Erythroblast (primary cell): ENCODE measurements around the gene SSNA1.

ENCODE experiments used
- DNase-seq, 2 experiments: peaks; one replicate each; lab custom pipeline; 2025; lab: John Stamatoyannopoulos, UW
- GATA1 ChIP-seq: IDR thresholded peaks from 2 replicates; pipeline ENCODE4 v1.6.1; 2011; ENCODE audit warnings: low read depth, mild to moderate bottlenecking, control low read depth, low read length, moderate library complexity
- POLR2A ChIP-seq: IDR thresholded peaks from 2 replicates; pipeline ENCODE4 v1.6.1; 2011; ENCODE audit warnings: mild to moderate bottlenecking, low read length

SSNA1 gene

DNA sequence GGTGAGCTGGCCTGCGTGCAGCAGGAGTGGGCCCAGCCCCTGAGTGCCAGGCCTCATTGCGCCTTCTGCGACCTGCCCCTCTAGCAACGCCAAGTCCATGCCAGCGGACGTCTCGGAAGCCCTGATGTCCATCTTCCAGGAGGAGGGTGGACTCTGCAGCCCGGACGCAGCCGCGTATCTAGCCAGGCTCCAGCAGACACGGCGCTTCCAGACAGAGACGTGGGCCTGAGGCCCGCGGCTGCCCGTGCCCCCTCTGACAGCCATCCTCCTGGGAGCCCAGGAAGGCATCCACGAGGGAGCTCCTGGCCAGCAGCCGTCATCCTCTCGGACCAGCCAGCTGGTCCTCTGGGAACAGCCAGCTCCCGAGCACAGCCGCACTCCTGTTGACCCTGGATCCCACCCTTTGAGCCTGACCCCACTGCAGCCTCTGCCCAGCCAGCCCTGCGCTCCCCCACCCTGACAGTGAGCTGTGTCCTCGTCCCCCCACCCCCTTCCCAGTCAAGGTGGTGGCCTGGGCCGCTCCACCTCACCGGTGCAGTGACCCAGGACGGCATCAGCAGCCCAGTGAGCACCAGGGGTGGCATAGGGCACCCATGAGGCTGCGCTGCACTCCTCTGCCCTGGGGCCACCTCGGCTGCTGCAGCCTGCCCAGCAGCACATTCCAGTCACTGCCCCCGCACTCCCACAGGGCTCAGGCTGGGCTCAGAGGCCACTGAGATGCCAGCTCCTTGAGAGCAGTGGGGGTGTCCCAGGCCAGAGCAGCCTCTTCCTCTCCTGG lies 27.9 kb downstream of the SSNA1 start:
- no peak for DNase-seq
- no peak for TF ChIP-seq GATA1
- TF ChIP-seq POLR2A: no peak

GRCh38 chr9:137217276-137218211 lies 29.1 kb downstream of the SSNA1 start:
- no peak for TF ChIP-seq GATA1
- TF ChIP-seq POLR2A: no peak
- DNase-seq: no peak

DNA sequence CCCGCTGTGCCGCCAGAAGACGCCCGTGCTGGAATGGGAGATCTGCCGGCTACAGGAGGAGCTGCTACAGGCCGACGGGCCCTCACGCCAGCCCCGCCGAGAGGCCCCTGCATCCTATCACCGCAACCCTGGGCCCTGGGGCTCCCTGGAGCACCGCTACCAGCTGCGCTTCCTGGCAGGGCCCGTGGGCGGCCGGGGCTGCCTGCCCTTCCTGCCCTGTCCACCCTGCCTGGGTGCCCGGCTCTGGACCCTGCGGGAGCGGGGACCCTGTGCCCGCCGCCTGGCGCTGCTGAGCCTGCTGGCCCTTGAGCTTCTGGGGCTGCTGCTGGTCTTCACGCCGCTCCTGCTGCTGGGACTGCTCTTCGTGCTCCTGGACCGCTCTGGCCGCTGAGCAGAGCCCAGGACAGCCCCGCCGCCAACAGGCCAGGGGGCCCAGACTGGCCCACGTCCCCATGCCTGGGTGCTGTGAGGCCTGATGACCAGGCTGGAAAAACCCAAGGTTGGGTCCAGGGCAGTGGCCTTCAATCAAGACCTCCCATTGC lies 29.8 kb downstream of the SSNA1 start:
- no peak for DNase-seq
- no peak for TF ChIP-seq GATA1

DNA sequence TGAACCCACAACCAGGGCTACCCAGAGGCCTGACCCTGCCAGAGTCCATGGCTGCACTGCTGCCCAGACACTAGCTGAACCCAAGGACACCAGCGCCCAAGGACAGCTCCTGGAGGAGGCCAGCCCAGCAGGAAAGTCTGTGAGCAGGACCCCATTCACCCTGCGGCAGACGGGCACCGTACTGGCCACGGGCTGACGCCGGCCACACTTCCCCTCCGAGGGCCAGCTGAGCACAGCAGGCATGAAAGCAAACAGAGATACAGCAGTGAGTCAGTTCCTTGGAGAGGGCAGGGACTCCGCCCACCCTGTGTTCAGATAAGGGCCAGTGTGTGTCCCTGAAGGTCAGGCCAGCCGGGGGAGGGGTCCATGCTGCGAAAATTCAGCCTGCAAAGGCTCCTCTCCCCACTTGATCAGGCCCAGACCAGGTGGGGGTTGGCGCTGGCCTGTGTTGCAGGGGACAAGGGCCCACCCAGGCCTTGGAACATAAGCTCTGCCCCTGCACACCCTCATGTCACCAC lies 30.3 kb downstream of the SSNA1 start:
- DNase-seq: peak; percentile 88 to 89

DNA sequence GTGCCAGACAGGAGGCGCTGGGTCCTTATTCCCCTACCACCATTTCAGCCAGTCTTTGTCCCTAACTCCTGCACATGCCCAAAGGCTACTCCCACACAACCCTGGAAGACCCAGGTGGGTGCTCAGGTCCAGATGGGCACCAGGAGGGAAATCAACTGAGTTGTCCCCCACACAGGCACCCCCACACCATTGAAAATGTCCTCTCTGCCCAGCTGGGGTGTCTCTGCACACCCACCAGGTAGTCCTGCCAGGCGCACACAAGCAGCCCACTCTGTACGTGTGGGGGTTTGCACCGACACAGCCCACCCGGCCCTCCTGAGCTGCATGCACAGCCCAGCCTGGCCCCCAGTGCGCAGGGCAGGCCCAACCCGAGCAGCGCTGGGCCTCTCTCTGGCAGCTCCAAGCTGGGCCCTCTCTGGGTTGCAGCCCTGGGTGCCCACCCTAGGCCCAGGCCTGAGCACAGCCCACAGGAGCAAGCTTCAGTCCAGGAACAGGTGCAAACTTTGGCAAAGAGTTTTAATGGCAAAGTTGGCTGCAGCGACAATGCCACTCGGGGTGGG lies 31.4 kb downstream of the SSNA1 start:
- no peak for DNase-seq
- TF ChIP-seq GATA1 (no peak), POLR2A (no peak)

More for the DNA sequence above, 30.3 kb downstream of the SSNA1 start:
- TF ChIP-seq POLR2A: peak; percentile 48
- peak; percentile 32 for TF ChIP-seq GATA1

GRCh38 chr9:137220317-137221094 lies 32.0 kb downstream of the SSNA1 start:
- DNase-seq: no peak
- TF ChIP-seq POLR2A: no peak
- no peak for TF ChIP-seq GATA1

- DNase-seq: no peak
- TF ChIP-seq POLR2A (no peak), GATA1 (no peak)
These were observed 32.6 kb downstream of the SSNA1 start for GRCh38 chr9:137221095-137221505.

DNA sequence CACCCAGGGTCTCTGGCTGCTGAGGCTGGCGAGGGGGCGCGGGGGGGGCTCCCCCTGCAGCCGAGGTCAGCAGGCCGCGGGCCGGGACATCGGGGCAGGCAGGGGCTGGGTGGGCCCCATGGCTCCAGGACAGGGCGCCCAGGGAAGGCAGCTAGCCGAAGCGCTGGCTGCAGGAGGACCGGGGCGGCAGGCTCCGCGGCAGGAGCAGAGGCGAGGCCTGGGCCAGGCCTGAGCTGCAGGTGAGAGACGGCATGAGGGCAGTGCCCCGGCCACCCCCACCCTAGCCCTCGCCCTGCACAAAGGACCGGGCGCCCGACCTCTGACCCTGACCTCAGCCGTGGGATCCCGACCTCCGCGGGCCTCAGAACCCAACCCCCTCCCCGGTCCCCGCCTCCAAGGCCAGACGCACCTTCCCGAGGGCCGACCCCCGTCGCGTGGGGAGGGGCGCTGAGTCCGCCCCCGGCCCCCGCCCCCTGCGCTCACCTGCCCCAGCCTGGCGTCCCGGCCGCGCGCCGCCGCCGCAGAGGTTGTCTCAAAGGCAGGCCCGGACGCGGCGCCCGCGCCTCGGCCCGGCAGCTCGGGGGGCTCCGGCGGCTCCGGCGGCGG lies 33.1 kb downstream of the SSNA1 start:
- no peak for TF ChIP-seq GATA1
- TF ChIP-seq POLR2A: no peak
- DNase-seq: no peak

GRCh38 chr9:137222190-137223077 lies 34.0 kb downstream of the SSNA1 start, which contains the start of gene RNF208:
RNF208 (minus strand) TSS chr9:137222240; CDS start chr9:137221212, 1,028 bp downstream.
- peak in 1 of 2 experiments; percentile 53 for DNase-seq
- TF ChIP-seq POLR2A (no peak), GATA1 (no peak)

- TF ChIP-seq POLR2A: peak; percentile 82
- TF ChIP-seq GATA1: no peak
- peak; percentile 99 for DNase-seq
These were observed 34.8 kb downstream of the SSNA1 start for GRCh38 chr9:137223078-137223970.
